SU-DHL-6 (cell line): Measurements from ENCODE around the gene ACD.

Experiments
- EZH2phosphoT487 ChIP-seq: fragments of 200-600 bp; sonication (generic), shearing (Covaris generic); conservative IDR thresholded peaks from 2 replicates; pipeline ENCODE4 v1.6.1; 2018; ENCODE audit warnings: mild to moderate bottlenecking, antibody characterized with exemption, low read length, moderate library complexity, mixed read lengths
- TF ChIP-seq, protein P1 (sequence below): fragments of 200-600 bp; sonication (generic); IDR thresholded peaks from one replicate; pipeline ENCODE4 v1.5.1; 2017; ENCODE audit warnings: antibody characterized with exemption, mild to moderate bottlenecking, low read length, moderate library complexity; ENCODE audit not compliant: insufficient read depth, poor library complexity, severe bottlenecking

DNA sequence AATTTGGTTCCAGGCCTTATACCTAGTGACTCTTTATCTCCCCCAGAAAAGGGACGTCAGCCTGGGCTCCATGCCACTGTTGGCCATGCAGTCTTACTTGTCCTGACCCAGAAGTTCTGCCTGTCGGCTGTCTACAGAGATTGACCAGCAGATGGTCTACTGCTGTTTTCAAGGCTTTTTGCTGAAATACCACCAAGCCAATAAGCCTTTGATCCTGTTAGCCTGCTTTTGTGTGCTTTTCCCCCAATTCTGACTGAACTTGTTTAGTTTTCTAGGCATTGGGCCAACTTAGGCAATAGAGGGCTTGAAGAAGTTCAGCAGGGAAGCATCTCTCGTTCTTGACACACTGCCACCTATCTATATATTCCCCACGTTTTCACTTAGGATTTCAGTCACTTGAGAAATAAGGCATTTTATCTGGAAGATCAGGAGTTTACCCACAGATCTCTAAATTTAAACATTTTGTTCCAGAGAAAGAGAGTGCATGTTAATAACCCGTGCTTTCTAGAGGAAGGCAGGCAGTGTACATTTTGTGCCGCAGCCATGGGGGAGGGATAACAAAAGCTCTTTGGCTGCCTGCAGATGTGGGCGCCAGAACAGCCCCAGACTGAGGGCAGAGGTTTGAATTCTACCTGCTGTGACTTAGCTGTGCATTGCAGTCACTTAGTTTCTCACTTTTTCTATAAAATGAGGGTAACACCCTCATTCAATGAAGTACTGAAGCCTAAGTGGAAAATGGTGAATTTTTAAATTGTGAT lies 27.5 kb downstream of the ACD start:
- TF ChIP-seq, protein P1, sequence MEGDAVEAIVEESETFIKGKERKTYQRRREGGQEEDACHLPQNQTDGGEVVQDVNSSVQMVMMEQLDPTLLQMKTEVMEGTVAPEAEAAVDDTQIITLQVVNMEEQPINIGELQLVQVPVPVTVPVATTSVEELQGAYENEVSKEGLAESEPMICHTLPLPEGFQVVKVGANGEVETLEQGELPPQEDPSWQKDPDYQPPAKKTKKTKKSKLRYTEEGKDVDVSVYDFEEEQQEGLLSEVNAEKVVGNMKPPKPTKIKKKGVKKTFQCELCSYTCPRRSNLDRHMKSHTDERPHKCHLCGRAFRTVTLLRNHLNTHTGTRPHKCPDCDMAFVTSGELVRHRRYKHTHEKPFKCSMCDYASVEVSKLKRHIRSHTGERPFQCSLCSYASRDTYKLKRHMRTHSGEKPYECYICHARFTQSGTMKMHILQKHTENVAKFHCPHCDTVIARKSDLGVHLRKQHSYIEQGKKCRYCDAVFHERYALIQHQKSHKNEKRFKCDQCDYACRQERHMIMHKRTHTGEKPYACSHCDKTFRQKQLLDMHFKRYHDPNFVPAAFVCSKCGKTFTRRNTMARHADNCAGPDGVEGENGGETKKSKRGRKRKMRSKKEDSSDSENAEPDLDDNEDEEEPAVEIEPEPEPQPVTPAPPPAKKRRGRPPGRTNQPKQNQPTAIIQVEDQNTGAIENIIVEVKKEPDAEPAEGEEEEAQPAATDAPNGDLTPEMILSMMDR = no peak
- TF ChIP-seq EZH2phosphoT487 = no peak
